Neural progenitor cell (in vitro differentiated cells): ENCODE data around the gene TMEM134.

Source experiments
- CTCF ChIP-seq: fragments of 200-600 bp; sonication (generic); IDR thresholded peaks from 2 replicates; pipeline ENCODE4 v1.5.1; 2017; ENCODE audit warnings: antibody characterized with exemption, mild to moderate bottlenecking
- EZH2 ChIP-seq: fragments of 200-600 bp; sonication (generic); IDR thresholded peaks from 2 replicates; pipeline ENCODE4 v1.6.1; 2017; ENCODE audit warnings: antibody characterized with exemption, mild to moderate bottlenecking, moderate library complexity
- EZH2phosphoT487 ChIP-seq: fragments of 200-600 bp; sonication (generic); IDR thresholded peaks from 2 replicates; pipeline ENCODE4 v1.6.1; 2017; ENCODE audit warnings: antibody characterized with exemption

GRCh38 chr11:67482827-67483798, 14.1 kb upstream of the TMEM134 start, which contains the start of gene AIP:
- no peak for TF ChIP-seq CTCF
- no peak for TF ChIP-seq EZH2
- TF ChIP-seq EZH2phosphoT487, result no peak
